HG03460 (cell line): Measurements from ENCODE around the gene CELF1.

Experiments used
- ATAC-seq: cut with Tn5 transposase; IDR thresholded peaks from one replicate; pipeline ENCODE4 v1.9.1; 2021; ENCODE audit not compliant: unreplicated experiment

The CELF1 gene

GRCh38 chr11:47552566-47553405, at the start of gene CELF1:
TSS of gene CELF1 (minus strand) at chr11:47553132. CDS start at chr11:47499523, 53,609 bp downstream.
- peak; percentile 95 for ATAC-seq

- no peak for ATAC-seq
These were observed 47.0 kb upstream of the CELF1 start for GRCh38 chr11:47599902-47600301.

DNA sequence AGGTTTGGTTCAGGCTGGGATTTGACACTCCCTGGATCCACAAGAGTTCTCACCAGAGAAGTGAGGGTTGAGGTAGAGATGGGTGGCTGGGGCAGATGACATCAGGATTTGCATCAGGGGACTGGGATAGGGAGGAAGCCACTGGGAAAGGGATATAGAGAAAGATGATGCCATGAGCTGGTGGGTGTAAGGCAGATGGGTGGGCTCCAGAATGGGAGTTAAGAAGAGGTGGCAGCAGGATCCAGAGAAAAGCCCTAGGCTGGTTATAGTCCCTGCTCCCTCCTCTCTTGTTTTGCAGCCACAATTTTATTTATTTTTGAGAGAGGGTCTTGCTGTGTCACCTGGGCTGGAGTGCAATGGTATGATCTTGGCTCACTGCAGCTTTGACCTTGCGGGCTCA, 43.0 kb upstream of the CELF1 start:
- ATAC-seq, result no peak

DNA sequence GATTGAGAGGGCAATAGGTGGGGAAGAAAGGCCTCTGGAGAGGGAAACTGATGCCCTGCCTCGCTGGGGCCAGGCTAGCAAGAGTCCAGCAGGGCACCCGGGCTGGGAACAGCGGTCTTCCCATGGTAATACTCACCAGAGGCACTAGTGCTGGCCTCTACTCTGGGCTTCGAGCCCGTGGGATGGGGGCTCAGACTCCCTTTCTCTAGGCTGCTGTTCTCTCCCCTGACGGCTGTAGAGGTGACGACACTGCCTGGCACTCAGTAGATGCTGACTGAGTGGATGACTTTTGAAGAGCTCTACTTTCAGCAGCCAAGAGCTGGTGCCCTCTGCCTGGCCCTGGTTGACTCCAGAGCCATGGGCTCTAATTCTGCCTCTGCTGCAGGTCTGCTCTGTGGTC, 42.1 kb upstream of the CELF1 start:
- no peak for ATAC-seq

DNA sequence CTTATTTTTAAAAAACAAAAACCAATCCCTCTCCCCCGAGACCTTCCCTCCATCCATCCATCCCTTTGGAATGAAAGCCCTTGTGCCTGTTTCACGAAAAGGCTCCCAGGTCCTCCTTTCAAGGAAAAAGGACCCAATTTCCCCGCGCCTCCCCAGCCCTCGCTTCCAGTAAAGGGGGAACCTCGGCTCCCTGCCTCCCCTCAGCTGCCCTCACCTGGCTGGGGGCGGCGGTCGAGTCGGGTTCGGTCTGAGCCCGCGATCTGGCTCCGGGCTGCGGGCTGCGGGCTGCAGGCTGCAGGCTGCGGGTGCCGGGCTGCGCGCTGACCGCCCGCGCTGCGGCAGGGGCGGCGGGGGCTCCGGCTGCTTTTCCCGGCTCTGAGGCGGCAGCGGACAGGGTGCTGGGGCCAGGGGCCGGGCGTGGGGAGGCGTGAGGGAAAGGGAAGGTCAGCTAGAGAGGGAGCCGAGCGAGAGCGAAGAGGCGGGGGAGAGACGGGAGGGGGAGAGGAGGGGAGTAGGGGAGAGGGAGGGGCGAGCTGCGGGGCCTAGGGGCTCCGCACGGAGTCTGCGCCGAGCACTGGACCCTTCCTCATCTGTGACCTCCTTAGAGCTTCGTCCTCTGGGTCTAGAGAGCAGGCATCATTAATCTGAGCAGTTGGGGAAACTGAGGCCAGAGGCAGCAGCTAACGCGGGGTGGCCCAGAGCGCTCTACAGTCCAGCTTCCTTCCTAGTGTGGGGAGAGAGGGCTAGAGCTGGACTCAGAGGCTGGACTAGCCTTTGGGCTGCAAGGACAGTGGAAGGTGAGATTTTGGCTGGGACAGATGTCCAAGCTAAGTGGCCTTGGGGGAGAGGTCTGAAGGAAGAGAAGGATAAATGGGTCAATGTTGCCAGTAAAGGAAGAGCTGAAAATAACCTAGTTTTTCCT, 41.3 kb upstream of the CELF1 start, which contains the start of gene C1QTNF4:
TSS of gene C1QTNF4 (minus strand) at position 478 of the 922 bp plus-strand sequence. CDS start 3,601 bp downstream, outside the sequence.
- no peak for ATAC-seq

- no peak for ATAC-seq
These were observed 40.6 kb upstream of the CELF1 start for GRCh38 chr11:47593492-47593933.

DNA sequence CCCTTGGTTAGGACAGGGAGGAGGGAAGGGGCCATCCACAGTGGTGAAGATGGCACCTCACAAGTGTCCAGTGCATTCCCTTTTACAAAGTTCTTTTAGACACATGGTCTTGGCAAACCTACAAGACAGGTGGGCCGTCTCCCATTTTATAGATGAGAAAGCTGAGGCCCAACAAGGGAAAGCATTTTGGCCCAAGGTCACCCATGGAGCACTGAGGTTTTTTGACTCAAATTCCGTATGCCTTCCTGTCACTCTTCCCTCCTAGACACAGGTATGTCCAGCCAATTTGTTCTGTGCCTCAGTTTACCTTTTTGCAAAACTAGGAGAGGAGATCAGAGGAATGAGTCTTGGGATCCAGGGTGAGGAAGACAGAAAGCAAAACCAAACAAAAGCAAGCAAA, 40.0 kb upstream of the CELF1 start:
- no peak for ATAC-seq

GRCh38 chr11:47592251-47592650, 39.3 kb upstream of the CELF1 start:
- ATAC-seq, result no peak

- no peak for ATAC-seq
These were observed 38.8 kb upstream of the CELF1 start for GRCh38 chr11:47591764-47592163.

GRCh38 chr11:47589977-47590861, 37.3 kb upstream of the CELF1 start:
- no peak for ATAC-seq

- no peak for ATAC-seq
These were observed 36.6 kb upstream of the CELF1 start for GRCh38 chr11:47589584-47589976.

GRCh38 chr11:47589118-47589517, 36.2 kb upstream of the CELF1 start:
- ATAC-seq, result no peak

DNA sequence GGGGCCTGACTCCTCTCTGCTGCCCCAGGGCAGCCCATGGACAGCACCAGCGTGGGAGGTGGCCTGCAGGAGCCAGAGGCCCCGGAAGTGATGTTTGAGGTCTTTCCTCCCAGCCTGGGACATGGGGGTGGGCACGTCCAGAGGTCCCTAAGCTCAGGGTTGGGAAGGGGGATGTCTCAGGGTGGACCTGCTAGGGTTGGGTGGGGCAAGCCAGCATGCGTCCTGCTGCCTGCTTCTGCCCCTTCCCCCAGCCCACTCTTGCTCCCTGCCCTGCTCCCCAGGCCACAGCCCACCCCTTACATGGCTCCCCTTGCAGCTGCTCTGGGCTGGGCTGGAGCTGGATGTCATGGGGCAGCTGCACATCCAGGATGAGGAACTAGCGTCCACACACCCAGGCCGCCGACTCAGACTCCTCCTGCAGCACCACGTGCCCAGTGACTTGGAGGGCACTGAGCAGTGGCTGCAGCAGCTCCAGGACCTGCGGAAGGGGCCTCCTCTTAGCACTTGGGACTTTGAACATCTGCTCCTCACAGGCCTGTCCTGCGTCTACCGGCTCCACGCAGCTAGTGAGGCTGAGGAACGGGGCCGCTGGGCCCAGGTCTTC, 34.9 kb upstream of the CELF1 start:
- no peak for ATAC-seq

DNA sequence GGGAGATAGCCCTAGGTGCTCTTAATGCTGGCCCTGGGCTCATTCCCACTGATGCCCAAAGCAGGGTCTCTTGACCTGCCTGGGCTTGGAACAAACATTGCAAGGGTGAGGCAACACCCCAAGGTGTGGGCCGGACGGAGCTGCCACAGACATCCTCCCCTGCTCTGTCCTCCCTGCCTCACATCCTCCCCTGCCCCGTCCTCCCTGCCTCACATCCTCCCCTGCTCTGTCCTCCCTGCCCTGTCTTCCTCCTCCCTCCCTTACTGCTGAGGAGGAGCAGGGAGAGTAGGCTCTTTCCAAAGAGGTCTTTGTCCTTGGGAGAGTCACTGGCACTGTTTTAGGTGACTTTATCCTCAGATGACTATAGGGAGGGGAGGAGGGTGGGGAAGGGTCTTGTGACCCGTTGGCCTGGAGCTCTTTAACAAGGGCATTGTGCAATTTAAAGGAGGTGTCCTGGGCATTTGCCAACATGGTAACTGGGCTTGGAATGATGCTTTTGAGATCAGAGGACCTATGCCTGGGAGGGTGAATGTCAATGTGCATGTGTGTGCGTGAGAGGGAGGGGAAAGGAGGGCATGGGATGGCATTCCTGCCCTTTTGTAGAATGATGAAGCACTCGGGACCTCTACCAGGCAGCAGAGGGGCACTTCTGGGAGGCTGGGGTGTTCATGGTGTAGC, 34.2 kb upstream of the CELF1 start:
- ATAC-seq, result no peak

- no peak for ATAC-seq
These were observed 33.3 kb upstream of the CELF1 start, which contains the start of gene FAM180B for GRCh38 chr11:47586098-47586855. TSS of gene FAM180B (plus strand) at chr11:47586678. CDS start at chr11:47586769, 91 bp downstream.

DNA sequence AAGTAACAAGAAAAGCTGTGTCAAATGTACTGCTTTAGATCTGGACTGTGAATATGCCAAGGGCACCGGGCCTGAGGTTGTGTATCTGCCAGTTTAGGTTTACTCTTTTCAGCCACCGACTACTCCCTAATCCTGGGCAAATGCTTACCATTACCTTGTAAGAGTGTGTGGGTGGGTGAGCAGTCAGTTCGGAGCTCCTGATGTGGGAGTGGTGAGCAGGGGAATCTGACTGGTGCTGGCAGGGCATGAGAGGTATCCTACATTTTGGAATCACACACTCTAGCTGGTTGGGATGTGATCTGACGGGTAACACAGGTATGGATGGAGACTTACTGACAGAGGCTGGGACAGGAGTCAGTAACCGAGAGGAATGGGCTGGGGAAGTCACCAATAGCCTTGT, 30.9 kb upstream of the CELF1 start:
- no peak for ATAC-seq

GRCh38 chr11:47578524-47579494, 25.9 kb upstream of the CELF1 start, which contains the start of the genes KBTBD4 and NDUFS3:
TSS of gene KBTBD4 (minus strand) at chr11:47578970. CDS start at chr11:47578951, 19 bp downstream.
TSS of gene NDUFS3 (plus strand) at chr11:47579074. CDS start at chr11:47579092, 18 bp downstream.
- ATAC-seq, result peak; percentile 96
